Breast epithelium (tissue), 3 donors: Measurements from ENCODE around the gene CCDC126.

Source experiments
- POLR2A ChIP-seq: fragments of 450-650 bp; IDR thresholded peaks from one replicate; pipeline ENCODE4 v1.6.1; 2016; ENCODE audit warnings: antibody characterized with exemption, mild to moderate bottlenecking, moderate library complexity
- POLR2AphosphoS5 ChIP-seq, 3 donors: sonication (generic); formaldehyde crosslinking; IDR thresholded peaks; one replicate each; pipeline ENCODE4 v1.6.1; 2017; ENCODE audit warnings: antibody characterized with exemption in 3 of 3
- TF ChIP-seq, protein P1 (sequence below), 3 donors: fragments of 450-650 bp; IDR thresholded peaks; one replicate each; pipeline ENCODE4 v1.5.1; 2016 to 2017; ENCODE audit warnings: antibody characterized with exemption in 3 of 3, mild to moderate bottlenecking in 3 of 3, moderate library complexity in 3 of 3

DNA sequence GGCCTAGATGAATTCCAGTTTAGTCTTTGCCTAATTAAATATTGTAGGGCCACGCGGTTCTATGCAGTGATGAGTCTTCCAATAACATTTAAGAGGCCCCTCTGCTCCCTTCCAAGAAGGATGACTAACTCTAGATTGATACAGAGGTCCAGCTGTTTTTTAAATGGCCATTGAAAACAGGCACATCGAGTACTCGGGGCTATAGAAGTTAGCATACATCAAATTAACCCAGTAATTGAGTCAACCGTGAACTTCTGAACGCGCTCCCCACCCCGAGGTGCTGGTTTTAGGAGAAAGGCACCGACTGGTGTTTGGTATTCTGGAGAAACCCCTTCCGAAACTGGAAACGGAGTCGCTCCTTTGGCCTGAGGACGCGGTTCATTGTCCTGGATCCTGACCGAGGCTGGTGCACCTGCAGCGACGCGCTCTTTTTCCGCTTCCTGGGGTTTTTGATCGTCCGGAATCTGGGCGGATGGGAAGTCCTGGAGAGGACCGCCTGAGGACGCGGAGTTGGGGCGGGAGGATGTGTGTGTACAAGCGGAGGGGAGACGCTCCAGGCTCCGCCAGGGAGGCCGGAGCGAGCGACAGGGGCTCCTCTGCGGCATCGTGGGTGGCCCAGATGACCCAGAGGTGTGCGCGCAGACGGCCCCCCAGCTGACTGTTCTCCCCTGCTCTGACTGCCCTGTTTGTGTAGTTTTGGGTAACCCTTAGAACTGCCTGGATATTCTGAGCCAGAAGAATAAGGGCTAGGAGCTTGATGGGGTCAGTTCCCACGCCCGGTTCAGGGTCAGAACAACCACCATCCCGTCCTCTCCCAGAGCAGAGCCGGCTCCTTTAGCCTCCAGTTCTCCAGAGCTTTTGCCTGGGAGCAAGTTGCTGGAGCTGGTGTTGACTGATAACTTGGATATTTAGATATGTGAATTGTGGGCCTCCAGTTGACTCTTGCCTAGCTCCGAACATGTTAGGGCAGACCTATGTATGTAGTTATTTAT is 83.5 kb downstream of the CCDC126 start:
- TF ChIP-seq POLR2A: no peak
- TF ChIP-seq, protein P1, sequence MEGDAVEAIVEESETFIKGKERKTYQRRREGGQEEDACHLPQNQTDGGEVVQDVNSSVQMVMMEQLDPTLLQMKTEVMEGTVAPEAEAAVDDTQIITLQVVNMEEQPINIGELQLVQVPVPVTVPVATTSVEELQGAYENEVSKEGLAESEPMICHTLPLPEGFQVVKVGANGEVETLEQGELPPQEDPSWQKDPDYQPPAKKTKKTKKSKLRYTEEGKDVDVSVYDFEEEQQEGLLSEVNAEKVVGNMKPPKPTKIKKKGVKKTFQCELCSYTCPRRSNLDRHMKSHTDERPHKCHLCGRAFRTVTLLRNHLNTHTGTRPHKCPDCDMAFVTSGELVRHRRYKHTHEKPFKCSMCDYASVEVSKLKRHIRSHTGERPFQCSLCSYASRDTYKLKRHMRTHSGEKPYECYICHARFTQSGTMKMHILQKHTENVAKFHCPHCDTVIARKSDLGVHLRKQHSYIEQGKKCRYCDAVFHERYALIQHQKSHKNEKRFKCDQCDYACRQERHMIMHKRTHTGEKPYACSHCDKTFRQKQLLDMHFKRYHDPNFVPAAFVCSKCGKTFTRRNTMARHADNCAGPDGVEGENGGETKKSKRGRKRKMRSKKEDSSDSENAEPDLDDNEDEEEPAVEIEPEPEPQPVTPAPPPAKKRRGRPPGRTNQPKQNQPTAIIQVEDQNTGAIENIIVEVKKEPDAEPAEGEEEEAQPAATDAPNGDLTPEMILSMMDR (IDR thresholded peaks at IDR 0.05): no peak
- TF ChIP-seq POLR2AphosphoS5 (IDR thresholded peaks at IDR 0.05): peak in 1 of 3 donors; percentile 27
